Thymus (tissue), 11 donors: ENCODE measurements around the gene EIF4E3. TPM values are rescaled to one million over a fixed set of nuclear protein-coding genes. Genes with fewer than 3 reads are reported as not detected.

Experiments used
- DNase-seq, 9 donors: peaks; one replicate each; pipeline ENCODE4 v3.0.0-alpha.2; 2013; ENCODE audit warnings: low spot score in 9 of 9, low read depth in 6 of 9, missing footprints in 1 of 9
- H3K27ac ChIP-seq, 2 donors: one replicate each; pipeline ENCODE4 v1.5.1; 2013; ENCODE audit warnings: control low read depth in 1 of 2, low read depth in 1 of 2, low read length in 1 of 2, mild to moderate bottlenecking in 1 of 2, moderate library complexity in 1 of 2
- H3K27me3 ChIP-seq, 2 donors: one replicate each; pipeline ENCODE4 v1.5.1; 2013; ENCODE audit warnings: low read length in 1 of 2; ENCODE audit not compliant: control insufficient read depth in 2 of 2, insufficient read depth in 1 of 2
- H3K36me3 ChIP-seq, 2 donors: one replicate each; pipeline ENCODE4 v1.5.1; 2013; ENCODE audit warnings: low read length in 1 of 2, mild to moderate bottlenecking in 1 of 2, moderate library complexity in 1 of 2; ENCODE audit not compliant: control insufficient read depth in 2 of 2, insufficient read depth in 2 of 2
- H3K4me1 ChIP-seq, 2 donors: one replicate each; pipeline ENCODE4 v1.5.1; 2013; ENCODE audit warnings: low read length in 2 of 2; ENCODE audit not compliant: control insufficient read depth in 2 of 2, insufficient read depth in 2 of 2
- H3K4me3 ChIP-seq, 2 donors: one replicate each; pipeline ENCODE4 v1.5.1; 2013; ENCODE audit warnings: low read length in 2 of 2, control low read depth in 1 of 2, mild to moderate bottlenecking in 1 of 2
- H3K9me3 ChIP-seq, 2 donors: one replicate each; pipeline ENCODE4 v1.5.1; 2013; ENCODE audit warnings: low read length in 1 of 2, mild to moderate bottlenecking in 1 of 2; ENCODE audit not compliant: control insufficient read depth in 2 of 2, insufficient read depth in 1 of 2
- WGBS: extraction: QIAGEN DNeasy Blood & Tissue Kit; methylation state at CpG from one replicate; pipeline ENCODE4 v1.1.7; 2013; 5-methylcytosine and 5-hydroxymethylcytosine counted together
- polyA plus RNA-seq: library from polyadenylated mRNA; stranded (reverse); fragments of 200-250 nt; gene quantifications from one replicate; pipeline ENCODE4 v1.2.3, GENCODE V29; 2013
- total RNA-seq: library from RNA; stranded (reverse); fragments of 120-200 nt; gene quantifications from one replicate; pipeline ENCODE4 v1.2.4, GENCODE V29; 2013
- donor health status: healthy.

Gene EIF4E3
- total and polyA plus RNA-seq, 2 donors = 1.5 to 13.7 TPM

DNA sequence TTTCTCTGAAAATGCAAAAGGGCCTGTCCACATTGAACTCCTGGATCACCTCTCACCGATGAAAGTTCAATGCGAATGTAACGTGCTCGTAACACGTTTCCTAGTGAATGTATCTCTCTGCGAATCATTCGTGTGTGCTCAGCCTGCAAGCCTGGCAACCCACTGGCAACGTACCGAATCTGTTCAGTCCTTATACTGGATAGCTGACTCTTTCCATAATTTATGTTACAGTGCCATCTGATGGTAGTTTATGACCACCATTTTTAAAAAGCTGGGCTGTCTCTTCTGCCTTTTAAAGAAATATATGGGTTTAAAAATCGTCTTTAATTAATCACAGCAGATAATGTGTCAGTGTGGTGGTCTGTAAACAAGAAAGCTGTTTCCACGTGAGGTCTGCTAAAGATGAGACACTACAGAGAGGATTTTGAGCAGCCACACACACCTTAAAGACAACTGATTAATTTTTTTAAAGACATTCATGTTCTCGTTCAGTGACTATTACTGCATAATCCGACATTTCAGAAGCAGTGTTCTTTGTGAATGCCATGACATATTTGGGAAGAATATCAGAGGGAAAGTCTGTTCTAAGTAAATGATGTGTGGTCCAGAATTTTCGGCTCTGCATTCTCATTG is 72.3 kb downstream of the EIF4E3 start:
- Histone ChIP-seq H3K27ac (no peak overlapping the region), H3K9me3 (no peaks in the 10 kb centered on the region), H3K36me3 (no peaks in the 10 kb centered on the region), H3K4me3 (no peak overlapping the region), H3K4me1 (peaks cover 5 to 8% of the 10 kb centered on the region in 2 donors), H3K27me3 (no peaks in the 10 kb centered on the region)
- WGBS = 54% methylated on average over 14 of the region's 14 CpGs
- DNase-seq = peak in 7 of 9 donors; percentile 43 to 82 (median 48)

DNA sequence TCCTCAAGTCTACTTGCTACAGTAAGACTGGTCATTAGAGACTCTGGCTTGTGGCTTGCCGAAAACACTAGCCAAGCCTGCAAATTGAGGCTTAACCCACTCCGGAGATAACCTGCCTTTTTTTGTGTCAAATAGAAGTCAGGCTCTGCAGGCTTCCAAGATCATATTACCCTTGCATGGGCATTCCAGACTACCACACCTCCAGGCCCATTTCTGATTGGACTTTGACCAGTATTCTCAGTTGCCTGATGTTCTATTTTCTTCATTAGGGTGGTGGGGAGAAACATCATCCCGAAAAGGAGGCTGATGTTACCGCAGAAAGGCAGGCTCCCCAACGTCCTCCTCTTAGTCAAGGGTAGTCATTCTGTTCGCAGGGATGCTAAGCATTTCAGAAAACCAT is 73.6 kb downstream of the EIF4E3 start:
- Histone ChIP-seq H3K9me3 (no peaks in the 10 kb centered on the region), H3K36me3 (no peaks in the 10 kb centered on the region), H3K4me3 (no peak overlapping the region), H3K27ac (no peak overlapping the region), H3K27me3 (no peaks in the 10 kb centered on the region), H3K4me1 (peaks cover 0 to 3% of the 10 kb centered on the region in 2 donors)
- WGBS = 94% methylated on average over 6 of the region's 6 CpGs
- DNase-seq = no peak

DNA sequence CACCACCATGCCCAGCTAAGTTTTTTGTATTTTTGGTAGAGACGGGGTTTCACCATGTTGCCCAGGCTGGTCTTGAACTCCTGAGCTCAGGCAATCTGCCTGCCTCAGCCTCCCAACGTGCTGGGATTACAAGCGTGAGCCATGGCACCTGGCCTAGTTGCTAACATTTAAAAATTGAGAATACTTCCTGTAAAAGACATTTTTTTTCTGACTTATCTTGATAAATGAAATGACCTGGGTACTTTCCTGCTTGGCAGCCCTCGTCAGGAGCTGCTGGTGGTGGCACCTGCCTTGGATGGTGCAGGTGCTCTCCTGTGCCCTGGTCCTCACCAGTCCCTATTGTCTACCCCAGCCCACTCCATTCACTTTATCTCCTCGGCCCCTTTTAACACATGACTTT is 74.8 kb downstream of the EIF4E3 start:
- no peaks in the 10 kb centered on the region for H3K36me3 ChIP-seq
- H3K4me1 ChIP-seq = peaks cover 0 to 3% of the 10 kb centered on the region in 2 donors
- H3K4me3 ChIP-seq = no peak overlapping the region
- H3K9me3 ChIP-seq = no peaks in the 10 kb centered on the region
- 88% methylated on average over 5 of the region's 5 CpGs for WGBS
- no peaks in the 10 kb centered on the region for H3K27me3 ChIP-seq
- H3K27ac ChIP-seq = no peak overlapping the region
- DNase-seq = no peak

DNA sequence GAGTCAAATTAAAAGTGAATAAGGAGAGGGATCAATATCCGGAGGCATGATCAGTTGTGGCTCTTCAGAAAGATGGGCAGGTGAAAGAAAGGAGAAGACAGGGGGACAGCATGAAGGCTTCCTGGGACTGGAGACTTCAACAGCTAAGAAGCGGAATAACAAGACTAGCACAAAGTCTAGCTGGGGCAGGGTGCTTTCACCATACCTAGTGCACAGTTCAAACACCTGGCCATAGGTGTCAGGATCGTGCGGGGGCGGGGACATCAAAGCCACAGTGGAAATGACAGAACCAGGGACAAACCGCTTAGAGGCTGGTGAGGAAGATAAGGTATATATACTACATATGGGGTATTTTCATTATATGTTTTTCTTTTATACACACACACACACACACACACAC is 75.4 kb downstream of the EIF4E3 start:
- Histone ChIP-seq H3K4me3 (no peak overlapping the region), H3K36me3 (no peaks in the 10 kb centered on the region), H3K27me3 (no peaks in the 10 kb centered on the region), H3K4me1 (peaks cover 0 to 3% of the 10 kb centered on the region in 2 donors), H3K9me3 (no peaks in the 10 kb centered on the region), H3K27ac (no peak overlapping the region)
- DNase-seq = no peak
- 98% methylated on average over 6 of the region's 6 CpGs for WGBS

DNA sequence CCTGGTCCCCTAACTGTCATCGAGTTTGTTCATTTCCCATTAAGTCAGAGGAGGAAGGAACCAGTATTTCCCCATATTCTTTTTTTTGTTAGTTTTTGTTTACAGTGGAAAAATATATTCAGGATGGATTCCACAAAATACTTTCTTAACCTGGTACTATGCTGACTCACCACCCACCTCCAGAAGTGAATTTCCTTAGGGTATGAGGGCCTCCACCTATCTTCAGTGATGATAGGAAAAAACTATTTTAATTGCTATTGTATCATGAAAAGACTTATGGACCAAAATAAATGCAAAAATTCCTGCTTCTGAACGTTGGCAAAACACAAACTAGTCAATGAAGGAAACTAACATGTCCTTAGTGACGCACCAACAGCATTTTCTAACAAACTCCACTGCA is 77.5 kb downstream of the EIF4E3 start:
- Histone ChIP-seq H3K27me3 (no peaks in the 10 kb centered on the region), H3K4me1 (peaks cover 0 to 3% of the 10 kb centered on the region in 2 donors), H3K36me3 (no peaks in the 10 kb centered on the region), H3K27ac (no peak overlapping the region), H3K4me3 (no peak overlapping the region), H3K9me3 (no peaks in the 10 kb centered on the region)
- DNase-seq = no peak
- WGBS = 87% methylated on average over 3 of the region's 3 CpGs

DNA sequence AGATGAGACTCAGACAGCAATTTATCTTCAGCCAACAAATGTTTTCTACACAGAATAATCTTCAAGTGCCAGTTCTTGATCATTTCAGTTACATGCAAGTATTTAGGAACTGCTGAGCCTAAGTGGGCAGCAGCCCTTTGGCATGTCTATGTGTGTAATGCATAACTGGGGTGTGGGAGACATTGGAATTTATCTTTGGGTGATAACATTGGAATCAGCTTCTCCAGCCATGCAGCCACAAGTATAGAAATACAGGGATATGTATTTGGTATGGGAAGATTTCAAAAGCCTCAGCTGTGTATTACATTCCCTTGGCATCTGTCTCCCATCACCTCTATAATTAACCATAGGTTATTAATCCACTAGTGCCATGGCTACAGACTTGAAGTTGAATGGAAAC is 78.2 kb downstream of the EIF4E3 start:
- DNase-seq = no peak
- H3K27me3 ChIP-seq = no peaks in the 10 kb centered on the region
- H3K4me1 ChIP-seq = peaks cover 0 to 3% of the 10 kb centered on the region in 2 donors
- H3K36me3 ChIP-seq = no peaks in the 10 kb centered on the region
- no peak overlapping the region for H3K27ac ChIP-seq
- H3K9me3 ChIP-seq = no peaks in the 10 kb centered on the region
- H3K4me3 ChIP-seq = no peak overlapping the region

DNA sequence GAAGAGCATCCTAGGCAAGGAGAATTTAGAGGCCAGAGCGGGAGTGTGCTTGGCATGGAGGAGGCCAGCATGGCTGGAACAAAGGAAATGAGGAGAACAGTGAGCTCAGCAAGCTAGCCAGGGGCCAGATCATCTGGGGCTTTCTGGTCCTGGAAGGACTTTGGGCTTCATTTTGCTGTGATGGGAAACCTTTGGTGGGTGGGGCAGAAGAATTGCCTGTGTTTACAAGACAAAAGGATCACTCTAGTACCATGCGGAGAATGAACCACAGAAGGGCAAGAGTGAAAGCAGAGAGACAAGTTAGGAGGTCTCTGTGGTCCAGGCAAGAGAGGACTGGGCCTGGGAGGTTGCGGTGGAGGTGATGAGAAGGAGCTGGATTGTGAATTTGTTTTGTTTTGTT is 80.1 kb downstream of the EIF4E3 start:
- Histone ChIP-seq H3K27me3 (no peaks in the 10 kb centered on the region), H3K27ac (no peak overlapping the region), H3K4me3 (no peak overlapping the region), H3K36me3 (no peaks in the 10 kb centered on the region), H3K9me3 (no peaks in the 10 kb centered on the region), H3K4me1 (peaks cover 0 to 3% of the 10 kb centered on the region in 2 donors)
- WGBS = 99% methylated on average over 3 of the region's 3 CpGs
- no peak for DNase-seq

DNA sequence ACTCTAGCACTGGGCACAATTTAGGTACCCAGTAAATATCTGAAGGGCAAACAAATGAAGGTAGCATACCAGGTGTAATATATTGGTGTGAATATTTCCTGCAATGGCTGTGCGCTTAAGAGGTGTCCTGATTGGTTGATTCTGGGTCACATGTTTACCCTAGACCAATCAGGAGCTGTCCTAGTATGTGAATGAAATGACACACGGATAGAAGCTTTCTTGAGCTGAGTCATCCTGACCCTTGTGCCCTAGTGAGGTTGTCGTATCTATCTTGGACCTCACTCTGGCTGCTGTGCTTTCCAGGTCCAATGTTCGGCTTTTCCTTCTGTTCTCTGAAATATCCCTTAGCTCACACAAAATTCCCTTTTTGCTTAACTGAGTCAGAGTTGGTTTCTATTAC is 83.5 kb downstream of the EIF4E3 start:
- H3K36me3 ChIP-seq = no peaks in the 10 kb centered on the region
- no peaks in the 10 kb centered on the region for H3K4me1 ChIP-seq
- no peak overlapping the region for H3K27ac ChIP-seq
- WGBS = 97% methylated on average over 4 of the region's 4 CpGs
- no peak overlapping the region for H3K4me3 ChIP-seq
- H3K27me3 ChIP-seq = no peaks in the 10 kb centered on the region
- no peak for DNase-seq
- H3K9me3 ChIP-seq = no peaks in the 10 kb centered on the region

DNA sequence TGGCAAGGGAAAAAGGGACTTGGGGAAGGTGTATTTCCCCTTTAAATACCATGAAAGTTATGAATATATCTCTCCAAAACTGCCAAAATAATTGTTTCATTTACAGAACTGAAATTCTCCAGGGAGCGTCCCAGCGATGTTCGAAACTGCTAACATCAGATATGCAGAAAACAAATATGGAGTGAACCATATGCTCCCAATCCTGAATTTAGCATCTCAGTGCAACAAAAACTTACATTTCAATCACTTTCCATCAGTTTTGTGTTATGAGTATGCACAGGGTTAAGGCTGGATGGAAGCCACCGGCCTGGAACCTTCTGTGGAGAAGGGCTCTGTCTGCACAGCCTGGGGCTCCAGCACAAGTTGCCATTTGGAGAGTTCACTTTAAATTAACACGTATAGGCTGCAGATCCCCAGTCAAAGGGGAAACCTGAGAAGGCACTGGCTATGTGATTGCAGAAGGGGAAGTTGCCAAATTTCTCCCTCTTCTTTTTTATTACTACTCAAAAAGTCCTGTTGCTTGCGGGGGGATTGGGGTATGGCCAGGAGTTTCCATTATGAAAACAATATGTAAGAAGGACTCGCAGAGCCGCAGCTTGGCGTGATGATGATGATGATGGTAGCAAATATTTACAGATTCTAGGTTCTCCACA is 84.7 kb downstream of the EIF4E3 start:
- Histone ChIP-seq H3K36me3 (no peaks in the 10 kb centered on the region), H3K4me1 (no peaks in the 10 kb centered on the region), H3K27ac (no peak overlapping the region), H3K4me3 (no peak overlapping the region), H3K9me3 (no peaks in the 10 kb centered on the region), H3K27me3 (no peaks in the 10 kb centered on the region)
- 80% methylated on average over 9 of the region's 9 CpGs for WGBS
- no peak for DNase-seq
